ENCODE results near the gene HPCAL1.

- TF ChIP-seq CTCF (IDR thresholded peaks at IDR 0.05): no peak
- no peak for TF ChIP-seq POLR2A (IDR thresholded peaks at IDR 0.05; ENCODE audit: low read depth)
Measured at GRCh38 chr2:10257500-10258147, 45.1 kb upstream of the HPCAL1 start.
